Prostate gland (tissue), 2 donors: ENCODE measurements around the gene GNAS-AS1.

Experiments
- POLR2A ChIP-seq: fragments of 450-650 bp; IDR thresholded peaks from one replicate; pipeline ENCODE4 v1.6.1; 2016; ENCODE audit warnings: antibody characterized with exemption, mild to moderate bottlenecking
- TF ChIP-seq, protein P1 (sequence below), 4 experiments: fragments of 200-600 bp in 2 of 4; fragments of 450-650 bp in 2 of 4; sonication (generic) in 2 of 4; IDR thresholded peaks; 1 replicate in 3 of 4; 2 replicates in 1 of 4; pipeline ENCODE4 v1.5.1; 2016 to 2019; ENCODE audit warnings: antibody characterized with exemption in 4 of 4, mild to moderate bottlenecking in 2 of 4, moderate library complexity in 2 of 4

DNA sequence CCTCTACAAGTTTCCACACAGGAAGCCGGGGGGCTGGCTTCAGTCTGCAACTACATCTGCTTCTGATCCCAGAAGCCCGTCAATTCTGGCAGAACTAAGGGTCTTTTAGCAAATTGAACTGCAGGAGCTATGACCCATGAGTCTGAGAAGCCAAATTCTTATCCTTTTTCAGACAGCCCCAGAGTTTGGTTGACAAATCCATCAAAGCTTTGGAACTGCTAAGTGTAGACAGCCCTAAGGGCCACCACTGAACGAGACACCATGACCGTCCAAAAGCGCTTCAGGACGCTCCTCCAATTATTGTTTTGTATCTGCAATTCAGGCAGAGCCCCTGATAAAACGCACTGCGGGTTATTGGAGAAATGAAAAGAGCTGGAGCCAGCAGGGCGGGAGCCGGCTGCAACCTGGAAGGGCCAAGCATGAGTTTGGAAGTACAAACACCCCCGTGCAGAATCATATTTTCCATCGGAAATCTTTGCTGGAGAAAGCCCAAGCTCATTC lies 67.1 kb downstream of the GNAS-AS1 start:
- no peak for TF ChIP-seq POLR2A
- TF ChIP-seq, protein P1, sequence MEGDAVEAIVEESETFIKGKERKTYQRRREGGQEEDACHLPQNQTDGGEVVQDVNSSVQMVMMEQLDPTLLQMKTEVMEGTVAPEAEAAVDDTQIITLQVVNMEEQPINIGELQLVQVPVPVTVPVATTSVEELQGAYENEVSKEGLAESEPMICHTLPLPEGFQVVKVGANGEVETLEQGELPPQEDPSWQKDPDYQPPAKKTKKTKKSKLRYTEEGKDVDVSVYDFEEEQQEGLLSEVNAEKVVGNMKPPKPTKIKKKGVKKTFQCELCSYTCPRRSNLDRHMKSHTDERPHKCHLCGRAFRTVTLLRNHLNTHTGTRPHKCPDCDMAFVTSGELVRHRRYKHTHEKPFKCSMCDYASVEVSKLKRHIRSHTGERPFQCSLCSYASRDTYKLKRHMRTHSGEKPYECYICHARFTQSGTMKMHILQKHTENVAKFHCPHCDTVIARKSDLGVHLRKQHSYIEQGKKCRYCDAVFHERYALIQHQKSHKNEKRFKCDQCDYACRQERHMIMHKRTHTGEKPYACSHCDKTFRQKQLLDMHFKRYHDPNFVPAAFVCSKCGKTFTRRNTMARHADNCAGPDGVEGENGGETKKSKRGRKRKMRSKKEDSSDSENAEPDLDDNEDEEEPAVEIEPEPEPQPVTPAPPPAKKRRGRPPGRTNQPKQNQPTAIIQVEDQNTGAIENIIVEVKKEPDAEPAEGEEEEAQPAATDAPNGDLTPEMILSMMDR (IDR thresholded peaks at IDR 0.05) = no peak
